GM18511 (cell line): Measurements from ENCODE around the gene COPS7A.

Experiments used
- ATAC-seq: cut with Tn5 transposase; IDR thresholded peaks from one replicate; pipeline ENCODE4 v1.9.1; 2021; ENCODE audit warnings: mild to moderate bottlenecking, moderate library complexity; ENCODE audit not compliant: unreplicated experiment

COPS7A gene

GRCh38 chr12:6768437-6768914 lies 44.6 kb downstream of the COPS7A start:
- no peak for ATAC-seq

GRCh38 chr12:6768990-6769389 lies 45.1 kb downstream of the COPS7A start:
- ATAC-seq: no peak

- ATAC-seq: no peak
These were observed 45.8 kb downstream of the COPS7A start for GRCh38 chr12:6769666-6770065.

GRCh38 chr12:6770094-6770493 lies 46.2 kb downstream of the COPS7A start:
- no peak for ATAC-seq

GRCh38 chr12:6770600-6770999 lies 46.8 kb downstream of the COPS7A start:
- ATAC-seq: no peak

- ATAC-seq: no peak
These were observed 47.2 kb downstream of the COPS7A start for GRCh38 chr12:6771091-6771495.

- ATAC-seq: no peak
These were observed 47.9 kb downstream of the COPS7A start for GRCh38 chr12:6771509-6772330.

- ATAC-seq: no peak
These were observed 48.5 kb downstream of the COPS7A start, which contains the start of gene LAG3 for GRCh38 chr12:6772331-6772695. TSS of gene LAG3 (plus strand) at chr12:6772520. CDS start at chr12:6772853, 333 bp downstream.

- no peak for ATAC-seq
These were observed 49.1 kb downstream of the COPS7A start for GRCh38 chr12:6772726-6773589.

GRCh38 chr12:6773590-6774351 lies 49.9 kb downstream of the COPS7A start:
- ATAC-seq: no peak

GRCh38 chr12:6774499-6775062 lies 50.7 kb downstream of the COPS7A start:
- ATAC-seq: no peak

- ATAC-seq: no peak
These were observed 51.6 kb downstream of the COPS7A start for GRCh38 chr12:6775185-6776174.

GRCh38 chr12:6777386-6777785 lies 53.5 kb downstream of the COPS7A start:
- ATAC-seq: no peak

- ATAC-seq: no peak
These were observed 54.3 kb downstream of the COPS7A start for GRCh38 chr12:6778217-6778573.

GRCh38 chr12:6778574-6779550 lies 55.0 kb downstream of the COPS7A start:
- ATAC-seq: peak; percentile 85

- no peak for ATAC-seq
These were observed 56.0 kb downstream of the COPS7A start for GRCh38 chr12:6779708-6780432.

- ATAC-seq: no peak
These were observed 56.7 kb downstream of the COPS7A start for GRCh38 chr12:6780573-6780972.
